CD4-positive, alpha-beta T cell (primary cell): ENCODE results near the gene CHID1. TPM values are rescaled to one million over a fixed set of nuclear protein-coding genes. Genes with fewer than 3 reads are reported as not detected.

Source experiments
- ATAC-seq: fragments of 200-7000 bp; cut with Tn5 transposase; one replicate; pipeline ENCODE4 v1.10.0; 2022; ENCODE audit warnings: mild to moderate bottlenecking; ENCODE audit not compliant: poor library complexity
- CTCF ChIA-PET: fragments of 350-600 bp; sonication (Branson Sonifier 250); formaldehyde crosslinking; loops from one replicate; lab custom pipeline; 2021; ENCODE audit warnings: antibody characterized with exemption, inconsistent platforms; lab: Charles Lee
- POLR2A ChIA-PET: fragments of 350-600 bp; sonication (Branson Sonifier 250); formaldehyde crosslinking; loops from one replicate; lab custom pipeline; 2021; ENCODE audit warnings: antibody characterized with exemption, inconsistent platforms; lab: Charles Lee
- DNase-seq, 14 experiments: peaks; one replicate each; pipeline ENCODE4 v3.0.0-alpha.2; 2013 to 2020; ENCODE audit warnings: mixed read lengths in 2 of 14
- H3K27ac ChIP-seq, 2 donors: one replicate each; pipeline versions ENCODE4 v1.5.1 to v1.7.0; 2013; ENCODE audit warnings: low read length in 2 of 2, low read depth in 1 of 2, mild to moderate bottlenecking in 1 of 2
- H3K27me3 ChIP-seq, 2 experiments: 1 replicate in 1 of 2; 2 replicates in 1 of 2; pipeline versions ENCODE4 v1.6.1 to v1.7.0; 2013; ENCODE audit warnings: low read length in 2 of 2, control low read depth in 1 of 2, mild to moderate bottlenecking in 1 of 2, moderate library complexity in 1 of 2; ENCODE audit not compliant: insufficient read depth in 2 of 2, control insufficient read depth in 1 of 2
- H3K36me3 ChIP-seq: one replicate; pipeline ENCODE4 v1.6.1; 2013; ENCODE audit warnings: low read length, control low read depth; ENCODE audit not compliant: insufficient read depth
- H3K4me1 ChIP-seq: one replicate; pipeline ENCODE4 v1.6.1; 2013; ENCODE audit warnings: low read length, control low read depth; ENCODE audit not compliant: insufficient read depth
- H3K4me3 ChIP-seq: one replicate; pipeline ENCODE4 v1.5.1; 2013; ENCODE audit warnings: mild to moderate bottlenecking, low read length, moderate library complexity
- H3K9me3 ChIP-seq, 2 experiments: 1 replicate in 1 of 2; 2 replicates in 1 of 2; pipeline versions ENCODE4 v1.6.1 to v1.7.0; 2013; ENCODE audit warnings: low read length in 2 of 2, mild to moderate bottlenecking in 2 of 2, control low read depth in 1 of 2, moderate library complexity in 1 of 2; ENCODE audit not compliant: control insufficient read depth in 1 of 2, insufficient read depth in 1 of 2
- H3K27ac Mint-ChIP-seq: one replicate; pipeline ENCODE4 v1.8.0; 2020; ENCODE audit warnings: mixed read lengths
- H3K27me3 Mint-ChIP-seq: one replicate; pipeline ENCODE4 v1.8.0; 2021; ENCODE audit warnings: mixed read lengths
- H3K36me3 Mint-ChIP-seq: one replicate; pipeline ENCODE4 v1.8.0; 2021; ENCODE audit warnings: low read depth, mixed read lengths
- H3K4me1 Mint-ChIP-seq: one replicate; pipeline ENCODE4 v1.8.0; 2021; ENCODE audit warnings: low read depth, mixed read lengths
- H3K4me3 Mint-ChIP-seq: one replicate; pipeline ENCODE4 v1.8.0; 2020; ENCODE audit warnings: mild to moderate bottlenecking, mixed read lengths
- H3K9me3 Mint-ChIP-seq: one replicate; pipeline ENCODE4 v1.8.0; 2020; ENCODE audit warnings: mixed read lengths
- CTCF ChIP-seq: fragments of 200-600 bp; IDR thresholded peaks from one replicate; pipeline ENCODE4 v1.8.0; 2022; ENCODE audit warnings: antibody characterized with exemption, mild to moderate bottlenecking
- intact Hi-C, 2 experiments: fragments of 100-400 bp; cut with DNase I in 1 of 2; cut with micrococcal nuclease in 1 of 2; formaldehyde crosslinking; loops; one replicate each; pipeline versions ENCODE4 v1.15.1 to v1.9.0; 2023 to 2025; cut with DNase I, micrococcal nuclease
- total RNA-seq, 174 experiments: library from RNA in 2 of 174; stranded (reverse) in 2 of 174; gene quantifications; one replicate each; pipeline ENCODE4 v1.2.3 and lab custom pipeline; 2021 to 2026

The CHID1 gene
- total RNA-seq, 2 experiments from 2014 or later = 17.1 to 22.8 TPM

- peaks cover 1% of the 10 kb centered on the region for H3K4me1 Mint-ChIP-seq
- ChIA-PET CTCF (interaction anchor here (0.5 kb wide), 1 partner anchor 14 kb away, joined by 3 read pairs; no protein-coding TSS in a partner anchor), POLR2A (interaction anchor here (1.2 kb wide), 1 partner anchor 10 kb away, joined by 3 read pairs; the partner anchor contains the start of gene CHID1)
- Histone ChIP-seq H3K36me3 (peaks cover 63% of the 10 kb centered on the region), H3K27ac (no peak overlapping the region), H3K9me3 (no peaks in the 10 kb centered on the region), H3K27me3 (no peaks in the 10 kb centered on the region), H3K4me1 (no peaks in the 10 kb centered on the region), H3K4me3 (no peak overlapping the region)
- no peak for TF ChIP-seq CTCF
- H3K4me3 Mint-ChIP-seq = no peak overlapping the region
- ATAC-seq (no peak), DNase-seq (no peak)
- H3K9me3 Mint-ChIP-seq = no peaks in the 10 kb centered on the region
- no peaks in the 10 kb centered on the region for H3K27me3 Mint-ChIP-seq
- H3K27ac Mint-ChIP-seq = no peak overlapping the region
- H3K36me3 Mint-ChIP-seq = peaks cover 49% of the 10 kb centered on the region
- intact Hi-C loops = no loop called here
These were observed 10.1 kb downstream of the CHID1 start for GRCh38 chr11:900545-900944.

- Histone ChIP-seq H3K27ac (no peak overlapping the region), H3K27me3 (no peaks in the 10 kb centered on the region), H3K36me3 (peaks cover 62% of the 10 kb centered on the region), H3K9me3 (no peaks in the 10 kb centered on the region), H3K4me3 (no peak overlapping the region), H3K4me1 (no peaks in the 10 kb centered on the region)
- Mint-ChIP-seq H3K9me3 (no peaks in the 10 kb centered on the region), H3K4me3 (no peak overlapping the region), H3K36me3 (peaks cover 43% of the 10 kb centered on the region), H3K27ac (no peak overlapping the region), H3K27me3 (no peaks in the 10 kb centered on the region), H3K4me1 (no peaks in the 10 kb centered on the region)
- ChIA-PET POLR2A (interaction anchor here (1.2 kb wide), 1 partner anchor 10 kb away, joined by 3 read pairs; the partner anchor contains the start of gene CHID1), CTCF (no interaction called here)
- no peak for TF ChIP-seq CTCF
- DNase-seq = no peak
- intact Hi-C loops = no loop called here
- ATAC-seq = no peak
These were observed 10.9 kb downstream of the CHID1 start for GRCh38 chr11:899724-900123.

GRCh38 chr11:898540-899190 is 11.9 kb downstream of the CHID1 start:
- POLR2A ChIA-PET = no interaction called here
- Mint-ChIP-seq H3K36me3 (peaks cover 32% of the 10 kb centered on the region), H3K27me3 (no peaks in the 10 kb centered on the region), H3K4me3 (no peak overlapping the region), H3K9me3 (no peaks in the 10 kb centered on the region), H3K4me1 (no peaks in the 10 kb centered on the region), H3K27ac (no peak overlapping the region)
- no peaks in the 10 kb centered on the region for H3K9me3 ChIP-seq
- DNase-seq (peak in 1 of 14 experiments; percentile 9), ATAC-seq (no peak)
- no peak overlapping the region for H3K27ac ChIP-seq
- no peak overlapping the region for H3K4me3 ChIP-seq
- intact Hi-C loops = no loop called here
- H3K27me3 ChIP-seq = no peaks in the 10 kb centered on the region
- TF ChIP-seq CTCF = no peak
- no peaks in the 10 kb centered on the region for H3K4me1 ChIP-seq
- peaks cover 52% of the 10 kb centered on the region for H3K36me3 ChIP-seq
- CTCF ChIA-PET = no interaction called here
